H1 (cell line): ENCODE results near the gene ZNF593. TPM values are rescaled to one million over a fixed set of nuclear protein-coding genes. Genes with fewer than 3 reads are reported as not detected.

Source experiments
- CTCF ChIP-seq, 3 experiments: IDR thresholded peaks; 1 replicate in 2 of 3; 2 replicates in 1 of 3; pipeline versions ENCODE4 v1.5.1 to v1.6.1; 2011; ENCODE audit warnings: low read length in 3 of 3, mild to moderate bottlenecking in 3 of 3, inconsistent platforms in 2 of 3, low read depth in 1 of 3, moderate library complexity in 1 of 3; ENCODE audit not compliant: insufficient read depth in 1 of 3; ENCODE audit errors: control extremely low read depth in 1 of 3
- GABPA ChIP-seq: IDR thresholded peaks from 2 replicates; pipeline ENCODE4 v1.6.1; 2011; ENCODE audit warnings: mild to moderate bottlenecking, low read length, moderate library complexity, borderline replicate concordance; ENCODE audit not compliant: insufficient read depth
- HDAC2 ChIP-seq, 2 experiments: fragments of 300-600 bp in 1 of 2; sonication (generic) in 1 of 2; IDR thresholded peaks; 2 replicates each; pipeline ENCODE4 v1.6.1; 2011 to 2012; ENCODE audit warnings: low read depth in 2 of 2, low read length in 2 of 2, mild to moderate bottlenecking in 2 of 2, moderate library complexity in 2 of 2, borderline replicate concordance in 1 of 2, inconsistent platforms in 1 of 2
- TAF7 ChIP-seq: optimal IDR thresholded peaks from 2 replicates; pipeline ENCODE3; 2011; ENCODE audit warnings: low read depth, mild to moderate bottlenecking, inconsistent platforms, low read length, moderate library complexity, borderline replicate concordance
- YY1 ChIP-seq: IDR thresholded peaks from 2 replicates; pipeline ENCODE4 v1.6.1; 2011; ENCODE audit warnings: low read depth, mild to moderate bottlenecking, low read length
- polyA plus RNA-seq, 7 experiments: library from polyadenylated mRNA; depleted of rRNA in 3 of 7; stranded (reverse) in 5 of 7; unstranded in 2 of 7; fragments of >200 nt in 5 of 7; fragments of 200-250 nt in 2 of 7; gene quantifications; 1 replicate in 5 of 7; 2 replicates in 1 of 7; 4 replicates in 1 of 7; pipeline versions ENCODE4 v1.2.1 to v1.2.3, GENCODE V29; 2011 to 2013; ENCODE audit warnings: missing spikeins in 2 of 7, mixed read lengths in 2 of 7
- total RNA-seq: library from RNA; stranded (reverse); fragmentation: NEBNext Ultra II Directional; extraction: Animal tissue kit (Norgen Biotek cat#: 25700); gene quantifications from 2 replicates; pipeline ENCODE4 v1.2.1, GENCODE V29; 2021

Gene ZNF593
- total and polyA plus RNA-seq, 2 of the 8 experiments (the other 6 are each of a cell fraction or from before 2014, with no cell fraction given): 38.2 to 68.0 TPM

DNA sequence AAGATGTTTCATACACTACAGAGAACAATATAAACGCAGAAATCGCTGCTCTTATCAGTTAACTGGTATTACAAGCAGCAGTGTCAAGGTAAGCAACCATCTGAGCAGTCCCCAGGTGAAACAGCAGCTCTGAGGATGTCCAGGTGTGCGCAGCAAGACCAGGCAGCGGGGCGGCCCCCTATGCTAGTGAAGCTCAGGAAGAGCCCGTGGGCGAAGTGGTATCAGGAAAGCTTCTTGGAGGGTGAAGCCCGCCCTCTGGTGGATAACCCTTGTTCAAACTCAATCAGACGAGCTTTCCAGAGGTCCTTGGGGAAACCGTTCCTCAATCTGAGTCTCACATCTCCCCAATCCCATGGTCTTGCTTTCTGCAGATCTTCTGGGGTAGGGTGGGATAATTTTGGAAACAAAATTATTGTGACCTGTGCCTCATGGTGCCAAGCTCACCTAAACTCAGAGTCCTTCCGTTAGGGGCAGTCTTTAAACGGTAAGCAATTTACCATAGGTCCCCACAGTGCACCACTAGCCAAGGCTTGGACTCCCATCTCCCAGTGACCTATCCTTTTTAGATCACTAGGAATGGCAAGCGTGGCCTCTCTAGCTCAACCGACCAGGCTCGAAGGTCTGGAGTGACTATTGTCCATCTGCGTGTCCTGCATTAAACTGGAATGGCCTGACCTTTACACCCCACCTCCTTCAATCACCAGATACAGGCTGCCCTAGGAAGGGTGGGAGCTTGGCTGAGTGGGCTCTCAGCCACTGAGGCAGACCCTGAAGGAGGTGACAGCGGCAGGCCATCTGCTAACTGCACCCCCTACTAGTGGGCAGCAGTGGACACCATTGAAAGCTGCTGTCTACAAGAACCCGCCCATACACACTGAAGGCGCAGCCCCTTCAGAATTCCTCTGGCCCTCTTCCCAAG, 24.4 kb upstream of the ZNF593 start (continued):
- TF ChIP-seq CTCF (IDR thresholded peaks at IDR 0.05; ENCODE audit: control extremely low read depth in 1 of 3, insufficient read depth in 1 of 3, low read depth in 1 of 3, low read length in 3 of 3) (peak; percentile 49 to 86 (median 79)), TAF7 (no peak), GABPA (peak; percentile 29; the same call in 1 of the 2 replicates), YY1 (0 out of 2 replicates have a peak, but pooled peaks have one; percentile 25), HDAC2 (IDR thresholded peaks at IDR 0.05; ENCODE audit: borderline replicate concordance in 1 of 2, low read depth in 2 of 2, low read length in 2 of 2) (0 out of 4 replicates have a peak, but pooled peaks of 1 of the 2 experiments have one; percentile 41)
